Smooth muscle cell (in vitro differentiated cells): ENCODE results near the gene E2F3. TPM values are rescaled to one million over a fixed set of nuclear protein-coding genes. Genes with fewer than 3 reads are reported as not detected.

Source experiments
- DNase-seq: peaks from one replicate; lab custom pipeline; 2025; ENCODE audit not compliant: unreplicated experiment; lab: John Stamatoyannopoulos, UW
- H2AFZ ChIP-seq: fragments of 200-600 bp; sonication (generic); 2 replicates; pipeline ENCODE4 v1.6.0; 2016; ENCODE audit warnings: antibody characterized with exemption, low read depth, mild to moderate bottlenecking
- H3F3A ChIP-seq: fragments of 200-600 bp; sonication (generic); 2 replicates; pipeline ENCODE4 v1.6.0; 2017; ENCODE audit warnings: antibody characterized with exemption, low read depth
- H3K27ac ChIP-seq: fragments of 200-600 bp; sonication (generic); 2 replicates; pipeline ENCODE4 v1.5.1; 2016; ENCODE audit warnings: low read depth, mild to moderate bottlenecking
- H3K27me3 ChIP-seq: fragments of 200-600 bp; sonication (generic); 2 replicates; pipeline ENCODE4 v1.6.1; 2016; ENCODE audit warnings: low read depth, mild to moderate bottlenecking
- H3K36me3 ChIP-seq: fragments of 200-600 bp; sonication (generic); 2 replicates; pipeline ENCODE4 v1.5.1; 2016; ENCODE audit warnings: low read depth
- H3K4me1 ChIP-seq: fragments of 200-600 bp; sonication (generic); 2 replicates; pipeline ENCODE4 v1.5.1; 2016; ENCODE audit warnings: low read depth
- H3K4me2 ChIP-seq: fragments of 200-600 bp; sonication (generic); 2 replicates; pipeline ENCODE4 v1.6.0; 2016; ENCODE audit warnings: mild to moderate bottlenecking
- H3K4me3 ChIP-seq: fragments of 200-600 bp; sonication (generic); 2 replicates; pipeline ENCODE4 v1.5.1; 2016; ENCODE audit warnings: mild to moderate bottlenecking
- H3K79me2 ChIP-seq: fragments of 200-600 bp; sonication (generic); 2 replicates; pipeline ENCODE4 v1.6.0; 2016; ENCODE audit warnings: low read depth, mild to moderate bottlenecking
- H3K9ac ChIP-seq: fragments of 200-600 bp; sonication (generic); 2 replicates; pipeline ENCODE4 v1.6.0; 2016; ENCODE audit warnings: low read depth
- H3K9me3 ChIP-seq: fragments of 200-600 bp; sonication (generic); replicated peaks from 2 replicates; pipeline ENCODE4 v1.5.1; 2016; ENCODE audit warnings: low read depth
- H4K20me1 ChIP-seq: fragments of 200-600 bp; sonication (generic); 2 replicates; pipeline ENCODE4 v1.6.0; 2016; ENCODE audit warnings: low read depth
- CTCF ChIP-seq: fragments of 200-600 bp; sonication (generic); IDR thresholded peaks from 2 replicates; pipeline ENCODE4 v1.5.1; 2017; ENCODE audit warnings: borderline replicate concordance, mild to moderate bottlenecking, antibody characterized with exemption; ENCODE audit not compliant: insufficient read depth, poor library complexity, severe bottlenecking
- WGBS: methylation state at CpG from one replicate; pipeline ENCODE4 v1.1.7; 2016; ENCODE audit warnings: low lambda C conversion rate; 5-methylcytosine and 5-hydroxymethylcytosine counted together
- polyA plus RNA-seq: library from polyadenylated mRNA; unstranded; fragments of >200 nt; fragmentation: Nextera tagmentation; extraction: Ambion mirVana; gene quantifications from 2 replicates; pipeline ENCODE4 v1.2.1, GENCODE V29; 2016
- total RNA-seq: library from RNA; depleted of rRNA; stranded (reverse); fragments of >200 nt; gene quantifications from 2 replicates; pipeline ENCODE4 v1.2.3, GENCODE V29; 2014

Gene E2F3
- total and polyA plus RNA-seq, 2 experiments from 2014 or later: 7.9 to 12.6 TPM

DNA sequence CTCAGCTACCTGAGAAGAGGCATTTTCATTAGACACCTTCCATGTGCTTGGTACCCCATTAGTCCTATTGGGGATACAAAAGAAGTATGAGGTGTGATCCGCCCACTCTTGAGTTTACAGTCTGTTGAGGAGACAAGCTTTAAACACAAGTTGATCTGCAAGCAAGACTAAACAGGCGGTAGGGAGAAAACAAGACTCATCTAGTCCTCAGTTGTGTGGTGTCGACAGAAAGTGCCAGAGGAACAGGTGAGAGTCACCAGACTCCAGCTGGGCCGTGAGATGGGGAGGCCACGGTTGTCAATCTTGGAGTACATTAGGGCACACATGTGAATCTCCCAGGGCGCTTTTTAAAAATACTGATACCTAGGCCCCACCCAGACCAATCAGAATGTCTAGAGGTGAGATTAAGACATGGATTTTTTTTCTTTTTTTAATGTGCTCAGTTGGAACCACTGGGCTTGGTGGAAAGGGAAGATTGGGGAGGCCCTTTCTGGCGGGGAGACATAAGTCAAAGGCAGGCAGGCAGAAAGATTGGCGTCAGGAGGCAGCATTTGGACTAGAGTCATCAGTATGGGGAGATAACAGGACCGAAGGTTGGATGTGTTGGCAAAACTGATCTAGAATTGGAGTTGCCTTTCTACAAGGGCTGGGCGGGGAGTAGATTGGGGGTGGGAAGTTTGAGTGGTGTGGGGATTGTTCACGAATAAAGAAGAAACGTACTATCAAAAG lies 10.4 kb downstream of the E2F3 start:
- Histone ChIP-seq H3F3A (no peaks in the 10 kb centered on the region), H3K4me1 (peaks cover 13% of the 10 kb centered on the region), H2AFZ (no peak overlapping the region), H3K36me3 (no peaks in the 10 kb centered on the region), H3K79me2 (peaks cover 100% of the 10 kb centered on the region), H3K4me3 (no peak overlapping the region), H3K9ac (no peak overlapping the region), H3K4me2 (no peak overlapping the region), H3K27ac (no peak overlapping the region), H3K9me3 (no peaks in the 10 kb centered on the region), H3K27me3 (no peaks in the 10 kb centered on the region), H4K20me1 (peaks cover 100% of the 10 kb centered on the region)
- DNase-seq: no peak
- 95% methylated on average over 12 of the region's 12 CpGs for WGBS
- TF ChIP-seq CTCF: no peak

GRCh38 chr6:20412682-20413073 lies 11.0 kb downstream of the E2F3 start:
- 97% methylated on average over 5 of the region's 5 CpGs for WGBS
- Histone ChIP-seq H3K4me2 (no peak overlapping the region), H3K4me3 (no peak overlapping the region), H3K79me2 (peaks cover 100% of the 10 kb centered on the region), H3K27me3 (no peaks in the 10 kb centered on the region), H2AFZ (no peak overlapping the region), H3F3A (no peaks in the 10 kb centered on the region), H3K27ac (no peak overlapping the region), H3K4me1 (peaks cover 17% of the 10 kb centered on the region), H4K20me1 (peaks cover 100% of the 10 kb centered on the region), H3K36me3 (no peaks in the 10 kb centered on the region), H3K9ac (no peak overlapping the region), H3K9me3 (no peaks in the 10 kb centered on the region)
- no peak for DNase-seq
- TF ChIP-seq CTCF: no peak

DNA sequence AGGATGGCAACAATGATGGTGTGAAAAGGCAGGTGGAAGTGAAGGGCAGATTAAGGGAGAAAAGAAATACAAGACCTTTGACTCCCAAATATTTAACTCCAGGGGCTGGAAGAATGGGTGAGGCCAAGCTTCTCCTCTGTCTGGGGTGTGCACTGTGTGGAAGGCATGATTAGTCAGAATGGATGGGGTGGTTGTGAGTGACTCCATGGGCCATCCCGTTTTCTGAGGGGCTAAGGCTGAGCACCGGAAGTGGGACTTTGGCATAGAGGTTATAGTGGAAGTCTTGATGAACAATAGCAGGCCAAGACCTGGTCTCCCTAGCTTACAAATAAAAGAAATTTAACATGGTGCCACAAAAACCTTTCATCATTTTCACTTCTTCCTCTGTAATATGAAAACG lies 12.1 kb downstream of the E2F3 start:
- H4K20me1 ChIP-seq: peaks cover 100% of the 10 kb centered on the region
- H3K27ac ChIP-seq: no peak overlapping the region
- H3K36me3 ChIP-seq: no peaks in the 10 kb centered on the region
- DNase-seq: no peak
- H3K4me3 ChIP-seq: no peak overlapping the region
- H3F3A ChIP-seq: no peaks in the 10 kb centered on the region
- peaks cover 100% of the 10 kb centered on the region for H3K79me2 ChIP-seq
- H3K4me2 ChIP-seq: no peak overlapping the region
- H3K9me3 ChIP-seq: no peaks in the 10 kb centered on the region
- H3K4me1 ChIP-seq: peaks cover 17% of the 10 kb centered on the region
- whole genome bisulfite sequencing: 93% methylated on average over 3 of the region's 3 CpGs
- H3K27me3 ChIP-seq: no peaks in the 10 kb centered on the region
- H3K9ac ChIP-seq: no peak overlapping the region
- TF ChIP-seq CTCF: no peak
- no peak overlapping the region for H2AFZ ChIP-seq

DNA sequence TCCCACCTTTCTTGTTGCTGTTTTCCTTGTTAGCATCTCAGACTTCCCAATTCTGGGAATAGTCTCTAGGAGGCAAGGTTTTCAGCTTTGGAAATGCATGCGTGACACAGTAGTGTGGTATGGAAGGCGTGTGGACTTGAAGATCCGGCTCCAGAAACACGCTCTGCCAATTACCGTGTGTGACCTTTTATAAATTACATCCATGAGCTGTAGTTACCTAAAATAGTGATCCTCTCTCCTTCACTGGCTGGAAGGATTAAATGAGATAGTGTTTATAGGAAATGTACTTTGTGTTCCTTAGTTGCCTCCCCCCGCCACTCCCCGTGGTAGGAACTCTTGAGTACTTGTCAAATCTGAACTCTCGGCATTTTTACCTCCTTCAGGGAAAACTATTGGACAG lies 13.0 kb downstream of the E2F3 start:
- H3K4me2 ChIP-seq: no peak overlapping the region
- no peaks in the 10 kb centered on the region for H3F3A ChIP-seq
- WGBS: 96% methylated on average over 8 of the region's 8 CpGs
- H4K20me1 ChIP-seq: peaks cover 100% of the 10 kb centered on the region
- H3K79me2 ChIP-seq: peaks cover 100% of the 10 kb centered on the region
- TF ChIP-seq CTCF: no peak
- H3K4me1 ChIP-seq: peaks cover 17% of the 10 kb centered on the region
- H3K36me3 ChIP-seq: no peaks in the 10 kb centered on the region
- H3K9me3 ChIP-seq: no peaks in the 10 kb centered on the region
- no peak overlapping the region for H2AFZ ChIP-seq
- H3K9ac ChIP-seq: no peak overlapping the region
- no peak for DNase-seq
- H3K27ac ChIP-seq: no peak overlapping the region
- no peak overlapping the region for H3K4me3 ChIP-seq
- H3K27me3 ChIP-seq: no peaks in the 10 kb centered on the region
